ENCODE results near the gene GRIN1. TPM values are rescaled to one million over a fixed set of nuclear protein-coding genes. Genes with fewer than 3 reads are reported as not detected.

Gene GRIN1
- total and polyA plus RNA-seq, 10 of the 15 experiments (the other 5 are each of a cell fraction or from before 2014, with no cell fraction given): 0.05 to 0.10 (median 0.06) TPM; not detected in 6

- Histone ChIP-seq H3K4me3 (peak overlapping the region; percentile 99), H3K9me3 (replicated peaks; ENCODE audit: control insufficient read depth, insufficient read depth, low read length) (no peaks in the 10 kb centered on the region), H2AFZ (ENCODE audit: control insufficient read depth, low read depth, low read length) (no peak overlapping the region), H3K79me2 (ENCODE audit: control insufficient read depth, insufficient read depth, low read length) (peaks cover 35% of the 10 kb centered on the region), H4K20me1 (ENCODE audit: control insufficient read depth, insufficient read depth) (peaks cover 7% of the 10 kb centered on the region; the same call in 1 of the 2 replicates), H3K27ac (ENCODE audit: control insufficient read depth, insufficient read depth) (peak overlapping the region; percentile 77), H3K27me3 (replicated peaks in 1 of 2; ENCODE audit: control insufficient read depth in 2 of 2, insufficient read depth in 2 of 2, low read length in 1 of 2) (no peaks in the 10 kb centered on the region), H3K4me1 (ENCODE audit: control insufficient read depth, insufficient read depth, low read length) (peaks cover 22% of the 10 kb centered on the region), H3K9ac (ENCODE audit: control insufficient read depth, insufficient read depth, low read length) (peak overlapping the region; percentile 80), H3K4me2 (ENCODE audit: control insufficient read depth, insufficient read depth) (peak overlapping the region; percentile 93), H3K36me3 (ENCODE audit: control insufficient read depth in 2 of 2, insufficient read depth in 2 of 2, low read length in 1 of 2) (peaks cover 0 to 11% of the 10 kb centered on the region in 2 experiments; a peak in 3 of 4 replicates)
- ChIA-PET POLR2A (interaction anchor here (0.7 to 4.6 kb wide), 14 partner anchors 9 to 198 kb away, joined by 3 to 22 read pairs (median 8); partner anchors contain the start of genes CYSRT1, RNF208, RNF224 and TMEM210), SMC1A (ENCODE audit: uncharacterized antibody, unreplicated experiment) (interaction anchor here (0.7 to 2.5 kb wide), 11 partner anchors 9 to 94 kb away, joined by 3 to 13 read pairs (median 4); partner anchors contain the start of gene TPRN), CTCF (interaction anchor here (0.6 to 2.7 kb wide), 19 partner anchors 11 to 143 kb away, joined by 3 to 21 read pairs (median 6); partner anchors contain the start of genes CYSRT1, MAN1B1, RNF208 and RNF224), RAD21 (ENCODE audit: unreplicated experiment) (interaction anchor here (0.6 to 3.6 kb wide), 15 partner anchors 7 to 163 kb away, joined by 3 to 23 read pairs (median 5); partner anchors contain the start of genes DPP7, RNF208, RNF224 and TPRN)
- BruUV-seq (replicated peaks): no TSS peak
- 28% methylated on average over 22 of the region's 23 CpGs for WGBS (ENCODE audit: insufficient coverage, insufficient replicate concordance, low lambda C conversion rate, missing lambda C conversion rate)
- DNase-seq (ENCODE audit: low read depth, low spot score): no peak
- in situ Hi-C loops (cut with MboI) (no loop called here), intact Hi-C loops (cut with micrococcal nuclease; ENCODE audit: unreplicated experiment) (loop anchor here (5.0 kb wide), 2 partner anchors 33 to 62 kb away; partner anchors contain the start of gene RNF208)
- FAIRE-seq: no peak
- no peak for ATAC-seq
- TF ChIP-seq PKNOX1 (IDR thresholded peaks at IDR 0.05) (no peak), LARP7 (IDR thresholded peaks at IDR 0.05) (peak; percentile 53; the same call in 1 of the 2 replicates)
These were observed 50.6 kb downstream of the GRIN1 start for GRCh38 chr9:137189297-137190295.
